Gastrocnemius medialis (tissue), 4 donors: ENCODE data around the gene PIH1D1.

Source experiments
- POLR2A ChIP-seq, 2 donors: fragments of 450-650 bp; IDR thresholded peaks; one replicate each; pipeline ENCODE4 v1.6.1; 2017; ENCODE audit warnings: antibody characterized with exemption in 2 of 2, mild to moderate bottlenecking in 2 of 2, moderate library complexity in 2 of 2
- TF ChIP-seq, protein P1 (sequence below), 5 experiments: fragments of 450-650 bp in 3 of 5; fragments of 200-600 bp in 2 of 5; sonication (generic) in 2 of 5; IDR thresholded peaks in 4 of 5; conservative IDR thresholded peaks in 1 of 5; 1 replicate in 4 of 5; 2 replicates in 1 of 5; pipeline ENCODE4 v1.5.1; 2016 to 2019; ENCODE audit warnings: antibody characterized with exemption in 5 of 5, mild to moderate bottlenecking in 3 of 5, moderate library complexity in 3 of 5

GRCh38 chr19:49423985-49424303 is 27.7 kb downstream of the PIH1D1 start:
- no peak for TF ChIP-seq POLR2A (IDR thresholded peaks at IDR 0.05)
- TF ChIP-seq, protein P1, sequence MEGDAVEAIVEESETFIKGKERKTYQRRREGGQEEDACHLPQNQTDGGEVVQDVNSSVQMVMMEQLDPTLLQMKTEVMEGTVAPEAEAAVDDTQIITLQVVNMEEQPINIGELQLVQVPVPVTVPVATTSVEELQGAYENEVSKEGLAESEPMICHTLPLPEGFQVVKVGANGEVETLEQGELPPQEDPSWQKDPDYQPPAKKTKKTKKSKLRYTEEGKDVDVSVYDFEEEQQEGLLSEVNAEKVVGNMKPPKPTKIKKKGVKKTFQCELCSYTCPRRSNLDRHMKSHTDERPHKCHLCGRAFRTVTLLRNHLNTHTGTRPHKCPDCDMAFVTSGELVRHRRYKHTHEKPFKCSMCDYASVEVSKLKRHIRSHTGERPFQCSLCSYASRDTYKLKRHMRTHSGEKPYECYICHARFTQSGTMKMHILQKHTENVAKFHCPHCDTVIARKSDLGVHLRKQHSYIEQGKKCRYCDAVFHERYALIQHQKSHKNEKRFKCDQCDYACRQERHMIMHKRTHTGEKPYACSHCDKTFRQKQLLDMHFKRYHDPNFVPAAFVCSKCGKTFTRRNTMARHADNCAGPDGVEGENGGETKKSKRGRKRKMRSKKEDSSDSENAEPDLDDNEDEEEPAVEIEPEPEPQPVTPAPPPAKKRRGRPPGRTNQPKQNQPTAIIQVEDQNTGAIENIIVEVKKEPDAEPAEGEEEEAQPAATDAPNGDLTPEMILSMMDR (IDR thresholded peaks at IDR 0.05 in 4 of 5, conservative IDR thresholded peaks at IDR 0.05 in 1 of 5): no peak
